ENCODE results near the gene CARHSP1. TPM values are rescaled to one million over a fixed set of nuclear protein-coding genes. Genes with fewer than 3 reads are reported as not detected.

The CARHSP1 gene
- polyA plus RNA-seq, 1 donor (not counting 4 experiments of a cell fraction or from before 2014, with no cell fraction given), result 61.9 TPM

- FAIRE-seq, result no peak
- dilution Hi-C loops (cut with MboI; ENCODE audit: extremely low pct_ligation_motif_present, low sequenced_read_pairs), result no loop called here
- Histone ChIP-seq H3K4me3 (ENCODE audit: control insufficient read depth in 2 of 3, extremely low read depth in 1 of 3, insufficient read depth in 2 of 3, low read depth in 1 of 3, low read length in 3 of 3) (no peak overlapping the region), H3K9ac (ENCODE audit: control insufficient read depth, extremely low read depth, insufficient read depth, low read length) (no peak overlapping the region), H3K27me3 (ENCODE audit: control insufficient read depth, extremely low read depth, insufficient read depth, low read length) (no peaks in the 10 kb centered on the region), H3K9me3 (ENCODE audit: control insufficient read depth, low read depth, low read length) (no peaks in the 10 kb centered on the region), H3K9me1 (ENCODE audit: control insufficient read depth, extremely low read depth, insufficient read depth, low read length) (no peaks in the 10 kb centered on the region), H3K36me3 (ENCODE audit: control insufficient read depth in 2 of 2, extremely low read depth in 1 of 2, insufficient read depth in 2 of 2, low read length in 2 of 2) (no peaks in the 10 kb centered on the region), H3K27ac (ENCODE audit: control insufficient read depth, insufficient read depth, low read length) (no peak overlapping the region), H4K20me1 (ENCODE audit: control insufficient read depth, extremely low read depth, insufficient read depth, low read length) (peaks cover 8% of the 10 kb centered on the region), H2AFZ (ENCODE audit: control insufficient read depth, low read length) (no peak overlapping the region), H3K4me2 (ENCODE audit: control insufficient read depth, extremely low read depth, insufficient read depth, low read depth, low read length) (no peak overlapping the region), H3K4me1 (ENCODE audit: control insufficient read depth, extremely low read depth, insufficient read depth, low read length) (peaks cover 36% of the 10 kb centered on the region), H3K79me2 (ENCODE audit: control insufficient read depth, insufficient read depth, low read length) (no peaks in the 10 kb centered on the region)
- no peak for DNase-seq (ENCODE audit: low read depth, low spot score)
- no peak for TF ChIP-seq EZH2 (IDR thresholded peaks at IDR 0.05; ENCODE audit: low read length)
- TF ChIP-seq CTCF (optimal IDR thresholded peaks at IDR 0.05 in 1 of 3, IDR thresholded peaks at IDR 0.05 in 1 of 3, conservative IDR thresholded peaks at IDR 0.05 in 1 of 3; ENCODE audit: extremely low read depth in 1 of 3, insufficient read depth in 2 of 3, low read length in 3 of 3), result no peak
These were observed 12.2 kb upstream of the CARHSP1 start for GRCh38 chr16:8880839-8881510.

- peaks cover 20% of the 10 kb centered on the region for H3K4me1 ChIP-seq (ENCODE audit: control insufficient read depth, extremely low read depth, insufficient read depth, low read length)
- H3K79me2 ChIP-seq (ENCODE audit: control insufficient read depth, insufficient read depth, low read length), result no peaks in the 10 kb centered on the region
- TF ChIP-seq EZH2 (IDR thresholded peaks at IDR 0.05; ENCODE audit: low read length), result no peak
- no peak for TF ChIP-seq CTCF (optimal IDR thresholded peaks at IDR 0.05 in 1 of 3, IDR thresholded peaks at IDR 0.05 in 1 of 3, conservative IDR thresholded peaks at IDR 0.05 in 1 of 3; ENCODE audit: extremely low read depth in 1 of 3, insufficient read depth in 2 of 3, low read length in 3 of 3)
- H3K36me3 ChIP-seq (ENCODE audit: control insufficient read depth in 2 of 2, extremely low read depth in 1 of 2, insufficient read depth in 2 of 2, low read length in 2 of 2), result no peaks in the 10 kb centered on the region
- dilution Hi-C loops (cut with MboI; ENCODE audit: extremely low pct_ligation_motif_present, low sequenced_read_pairs), result no loop called here
- H3K27ac ChIP-seq (ENCODE audit: control insufficient read depth, insufficient read depth, low read length), result peak overlapping the region; percentile 88
- FAIRE-seq (peak; percentile 56), DNase-seq (ENCODE audit: low read depth, low spot score) (no peak)
- no peaks in the 10 kb centered on the region for H4K20me1 ChIP-seq (ENCODE audit: control insufficient read depth, extremely low read depth, insufficient read depth, low read length)
- H3K27me3 ChIP-seq (ENCODE audit: control insufficient read depth, extremely low read depth, insufficient read depth, low read length), result no peaks in the 10 kb centered on the region
- H3K9me1 ChIP-seq (ENCODE audit: control insufficient read depth, extremely low read depth, insufficient read depth, low read length), result no peaks in the 10 kb centered on the region
- peak overlapping the region in 2 of 3 experiments; percentile 51 to 52 for H3K4me3 ChIP-seq (ENCODE audit: control insufficient read depth in 2 of 3, extremely low read depth in 1 of 3, insufficient read depth in 2 of 3, low read depth in 1 of 3, low read length in 3 of 3)
- H2AFZ ChIP-seq (ENCODE audit: control insufficient read depth, low read length), result peak overlapping the region; percentile 75
- H3K4me2 ChIP-seq (ENCODE audit: control insufficient read depth, extremely low read depth, insufficient read depth, low read depth, low read length), result peak overlapping the region; percentile 76
- no peaks in the 10 kb centered on the region for H3K9me3 ChIP-seq (ENCODE audit: control insufficient read depth, low read depth, low read length)
- peak overlapping the region; percentile 73 for H3K9ac ChIP-seq (ENCODE audit: control insufficient read depth, extremely low read depth, insufficient read depth, low read length)
These were observed 9.7 kb upstream of the CARHSP1 start for GRCh38 chr16:8878523-8878911.
